ENCODE data around the gene TYMP.

DNA sequence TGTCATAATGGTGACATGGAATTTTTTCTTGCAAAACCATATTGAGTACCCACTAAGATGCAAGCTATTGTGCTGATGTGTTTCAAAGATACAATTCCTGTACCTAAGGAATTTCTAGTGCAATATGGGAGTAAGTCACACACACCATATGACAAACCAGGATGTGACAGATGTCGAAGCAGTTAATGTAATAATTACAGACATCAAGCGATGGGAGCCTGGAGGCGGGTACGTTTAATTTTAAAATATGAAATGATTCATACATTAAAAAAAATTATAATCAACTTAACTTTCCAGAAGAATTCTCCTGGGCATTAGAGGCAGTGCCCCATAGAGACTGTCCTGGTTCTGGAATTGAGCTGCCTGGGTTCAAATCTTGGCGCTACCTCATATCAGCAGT lies 26.9 kb upstream of the TYMP start:
- TF ChIP-seq, protein P1, sequence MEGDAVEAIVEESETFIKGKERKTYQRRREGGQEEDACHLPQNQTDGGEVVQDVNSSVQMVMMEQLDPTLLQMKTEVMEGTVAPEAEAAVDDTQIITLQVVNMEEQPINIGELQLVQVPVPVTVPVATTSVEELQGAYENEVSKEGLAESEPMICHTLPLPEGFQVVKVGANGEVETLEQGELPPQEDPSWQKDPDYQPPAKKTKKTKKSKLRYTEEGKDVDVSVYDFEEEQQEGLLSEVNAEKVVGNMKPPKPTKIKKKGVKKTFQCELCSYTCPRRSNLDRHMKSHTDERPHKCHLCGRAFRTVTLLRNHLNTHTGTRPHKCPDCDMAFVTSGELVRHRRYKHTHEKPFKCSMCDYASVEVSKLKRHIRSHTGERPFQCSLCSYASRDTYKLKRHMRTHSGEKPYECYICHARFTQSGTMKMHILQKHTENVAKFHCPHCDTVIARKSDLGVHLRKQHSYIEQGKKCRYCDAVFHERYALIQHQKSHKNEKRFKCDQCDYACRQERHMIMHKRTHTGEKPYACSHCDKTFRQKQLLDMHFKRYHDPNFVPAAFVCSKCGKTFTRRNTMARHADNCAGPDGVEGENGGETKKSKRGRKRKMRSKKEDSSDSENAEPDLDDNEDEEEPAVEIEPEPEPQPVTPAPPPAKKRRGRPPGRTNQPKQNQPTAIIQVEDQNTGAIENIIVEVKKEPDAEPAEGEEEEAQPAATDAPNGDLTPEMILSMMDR (tag by site-specific recombination; IDR thresholded peaks at IDR 0.05) = no peak
- TF ChIP-seq, protein P2, sequence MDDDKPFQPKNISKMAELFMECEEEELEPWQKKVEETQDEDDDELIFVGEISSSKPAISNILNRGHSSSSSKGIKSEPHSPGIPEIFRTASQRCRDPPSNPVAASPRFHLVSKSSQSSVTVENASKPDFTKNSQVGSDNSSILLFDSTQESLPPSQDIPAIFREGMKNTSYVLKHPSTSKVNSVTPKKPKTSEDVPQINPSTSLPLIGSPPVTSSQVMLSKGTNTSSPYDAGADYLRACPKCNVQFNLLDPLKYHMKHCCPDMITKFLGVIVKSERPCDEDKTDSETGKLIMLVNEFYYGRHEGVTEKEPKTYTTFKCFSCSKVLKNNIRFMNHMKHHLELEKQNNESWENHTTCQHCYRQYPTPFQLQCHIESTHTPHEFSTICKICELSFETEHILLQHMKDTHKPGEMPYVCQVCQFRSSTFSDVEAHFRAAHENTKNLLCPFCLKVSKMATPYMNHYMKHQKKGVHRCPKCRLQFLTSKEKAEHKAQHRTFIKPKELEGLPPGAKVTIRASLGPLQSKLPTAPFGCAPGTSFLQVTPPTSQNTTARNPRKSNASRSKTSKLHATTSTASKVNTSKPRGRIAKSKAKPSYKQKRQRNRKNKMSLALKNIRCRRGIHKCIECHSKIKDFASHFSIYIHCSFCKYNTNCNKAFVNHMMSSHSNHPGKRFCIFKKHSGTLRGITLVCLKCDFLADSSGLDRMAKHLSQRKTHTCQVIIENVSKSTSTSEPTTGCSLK (tag by site-specific recombination; IDR thresholded peaks at IDR 0.05) = no peak
- TF ChIP-seq, protein P3, sequence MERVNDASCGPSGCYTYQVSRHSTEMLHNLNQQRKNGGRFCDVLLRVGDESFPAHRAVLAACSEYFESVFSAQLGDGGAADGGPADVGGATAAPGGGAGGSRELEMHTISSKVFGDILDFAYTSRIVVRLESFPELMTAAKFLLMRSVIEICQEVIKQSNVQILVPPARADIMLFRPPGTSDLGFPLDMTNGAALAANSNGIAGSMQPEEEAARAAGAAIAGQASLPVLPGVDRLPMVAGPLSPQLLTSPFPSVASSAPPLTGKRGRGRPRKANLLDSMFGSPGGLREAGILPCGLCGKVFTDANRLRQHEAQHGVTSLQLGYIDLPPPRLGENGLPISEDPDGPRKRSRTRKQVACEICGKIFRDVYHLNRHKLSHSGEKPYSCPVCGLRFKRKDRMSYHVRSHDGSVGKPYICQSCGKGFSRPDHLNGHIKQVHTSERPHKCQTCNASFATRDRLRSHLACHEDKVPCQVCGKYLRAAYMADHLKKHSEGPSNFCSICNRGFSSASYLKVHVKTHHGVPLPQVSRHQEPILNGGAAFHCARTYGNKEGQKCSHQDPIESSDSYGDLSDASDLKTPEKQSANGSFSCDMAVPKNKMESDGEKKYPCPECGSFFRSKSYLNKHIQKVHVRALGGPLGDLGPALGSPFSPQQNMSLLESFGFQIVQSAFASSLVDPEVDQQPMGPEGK (tag by site-specific recombination; IDR thresholded peaks at IDR 0.05) = no peak
- no peak for TF ChIP-seq ZNF112 (tag by site-specific recombination; IDR thresholded peaks at IDR 0.05)
- TF ChIP-seq, protein P4, sequence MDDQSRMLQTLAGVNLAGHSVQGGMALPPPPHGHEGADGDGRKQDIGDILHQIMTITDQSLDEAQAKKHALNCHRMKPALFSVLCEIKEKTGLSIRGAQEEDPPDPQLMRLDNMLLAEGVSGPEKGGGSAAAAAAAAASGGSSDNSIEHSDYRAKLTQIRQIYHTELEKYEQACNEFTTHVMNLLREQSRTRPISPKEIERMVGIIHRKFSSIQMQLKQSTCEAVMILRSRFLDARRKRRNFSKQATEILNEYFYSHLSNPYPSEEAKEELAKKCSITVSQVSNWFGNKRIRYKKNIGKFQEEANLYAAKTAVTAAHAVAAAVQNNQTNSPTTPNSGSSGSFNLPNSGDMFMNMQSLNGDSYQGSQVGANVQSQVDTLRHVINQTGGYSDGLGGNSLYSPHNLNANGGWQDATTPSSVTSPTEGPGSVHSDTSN (CRISPR knock-in tag; IDR thresholded peaks at IDR 0.05) = no peak
- TF ChIP-seq ZNF350 (tag by site-specific recombination; IDR thresholded peaks at IDR 0.05) = no peak
- no peak for TF ChIP-seq SETDB1 (IDR thresholded peaks at IDR 0.05; ENCODE audit: insufficient read length, low read length)
- no peak for TF ChIP-seq BCL11B (tag by site-specific recombination; IDR thresholded peaks at IDR 0.05; ENCODE audit: low read depth)
- no peak for TF ChIP-seq ZBTB7A (tag by site-specific recombination; IDR thresholded peaks at IDR 0.05; ENCODE audit: low read depth)
- TF ChIP-seq ZBTB1 (tag by site-specific recombination; IDR thresholded peaks at IDR 0.05) = no peak
- no peak for TF ChIP-seq ZNF121 (tag by site-specific recombination; IDR thresholded peaks at IDR 0.05)
- no peak for TF ChIP-seq ZNF114 (tag by site-specific recombination; IDR thresholded peaks at IDR 0.05)
- TF ChIP-seq ZNF677 (tag by site-specific recombination; IDR thresholded peaks at IDR 0.05) = no peak
